HL-60 (cell line): ENCODE data around the gene C2CD4D.

ENCODE experiments used
- CTCF ChIP-seq: IDR thresholded peaks from one replicate; pipeline ENCODE4 v1.5.1; 2011; ENCODE audit warnings: low read length, control low read depth, inconsistent platforms; ENCODE audit not compliant: insufficient read depth
- GABPA ChIP-seq: IDR thresholded peaks from 2 replicates; pipeline ENCODE4 v1.6.1; 2012; ENCODE audit warnings: low read depth
- POLR2AphosphoS5 ChIP-seq: IDR thresholded peaks from 2 replicates; pipeline ENCODE4 v1.6.1; 2012; ENCODE audit warnings: low read depth
- REST ChIP-seq: IDR thresholded peaks from 2 replicates; pipeline ENCODE4 v1.6.1; 2012; ENCODE audit warnings: low read depth; ENCODE audit not compliant: insufficient replicate concordance
- SPI1 ChIP-seq: IDR thresholded peaks from 2 replicates; pipeline ENCODE4 v1.6.1; 2012; ENCODE audit warnings: low read depth, mild to moderate bottlenecking, borderline replicate concordance

GRCh38 chr1:151830055-151830454 lies 9.6 kb downstream of the C2CD4D start:
- no peak for TF ChIP-seq SPI1
- TF ChIP-seq CTCF = no peak
- no peak for TF ChIP-seq GABPA
- TF ChIP-seq POLR2AphosphoS5 = no peak
- no peak for TF ChIP-seq REST
